ENCODE measurements around the gene ENTREP1.

The ENTREP1 gene

DNA sequence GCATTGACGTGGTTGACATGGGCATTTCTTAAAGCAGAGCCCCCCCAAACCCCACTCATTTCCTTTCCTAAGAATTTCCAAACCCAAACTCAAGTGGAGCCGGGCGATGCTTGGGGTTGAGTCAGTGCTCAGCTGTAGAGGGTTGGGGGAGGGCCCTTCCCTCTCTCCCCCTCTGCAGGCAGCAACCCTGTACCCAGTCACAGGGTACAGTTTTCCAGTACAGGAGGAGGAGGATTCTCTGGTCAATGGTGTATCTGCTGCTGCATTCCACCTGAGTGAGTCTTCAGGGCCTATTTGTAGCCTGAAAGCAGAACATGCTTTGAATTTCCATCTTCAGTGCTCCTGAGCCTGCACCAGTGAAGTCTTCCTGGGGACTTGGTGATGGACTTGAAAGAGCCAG is 55.8 kb downstream of the ENTREP1 start:
- Histone ChIP-seq H4K91ac (ENCODE audit: low read depth, low read length, poor library complexity) (no peak overlapping the region), H2BK15ac (ENCODE audit: low read length) (no peak overlapping the region), H2BK12ac (ENCODE audit: low read length) (no peak overlapping the region), H2AFZ (ENCODE audit: low read length) (no peak overlapping the region), H3K27me3 (ENCODE audit: control insufficient read depth in 3 of 3, insufficient read depth in 3 of 3, low read depth in 1 of 3, low read length in 3 of 3) (peaks cover 0 to 15% (median 0%) of the 10 kb centered on the region in 3 experiments), H3K4ac (ENCODE audit: low read length) (no peak overlapping the region), H3K9ac (ENCODE audit: low read depth, low read length, poor library complexity) (no peak overlapping the region), H2BK5ac (ENCODE audit: low read length) (no peak overlapping the region), H3K23ac (ENCODE audit: low read depth, low read length, poor library complexity) (no peak overlapping the region), H4K8ac (ENCODE audit: low read depth, low read length) (no peak overlapping the region), H3K79me1 (ENCODE audit: low read depth, low read length) (no peaks in the 10 kb centered on the region), H3K14ac (ENCODE audit: low read length) (no peak overlapping the region), H3K27ac (replicated peaks; ENCODE audit: low read length) (no peak overlapping the region), H3K18ac (ENCODE audit: low read length) (no peak overlapping the region), H2BK120ac (ENCODE audit: low read depth, low read length) (no peak overlapping the region), H2AK5ac (ENCODE audit: low read depth, low read length) (no peak overlapping the region), H3K36me3 (replicated peaks in 1 of 2; ENCODE audit: control insufficient read depth in 2 of 2, insufficient read depth in 2 of 2, low read length in 2 of 2) (no peaks in the 10 kb centered on the region), H3K9me3 (replicated peaks in 1 of 2; ENCODE audit: control insufficient read depth in 2 of 2, insufficient read depth in 1 of 2, low read depth in 1 of 2, low read length in 2 of 2) (no peaks in the 10 kb centered on the region), H3K4me3 (ENCODE audit: low read length in 2 of 2) (no peak overlapping the region), H3K4me2 (ENCODE audit: insufficient read depth, low read length, poor library complexity, severe bottlenecking) (no peak overlapping the region), H3K4me1 (ENCODE audit: control insufficient read depth in 2 of 2, insufficient read depth in 1 of 2, low read depth in 1 of 2, low read length in 2 of 2) (peaks cover 0 to 14% of the 10 kb centered on the region in 2 donors)
- WGBS, 2 donors (ENCODE audit: extremely low coverage in 2 of 2, insufficient read length in 2 of 2, insufficient replicate concordance in 1 of 2): no CpG with 5 or more reads among the region's 3 CpGs
- DNase-seq (ENCODE audit: low spot score): no peak

DNA sequence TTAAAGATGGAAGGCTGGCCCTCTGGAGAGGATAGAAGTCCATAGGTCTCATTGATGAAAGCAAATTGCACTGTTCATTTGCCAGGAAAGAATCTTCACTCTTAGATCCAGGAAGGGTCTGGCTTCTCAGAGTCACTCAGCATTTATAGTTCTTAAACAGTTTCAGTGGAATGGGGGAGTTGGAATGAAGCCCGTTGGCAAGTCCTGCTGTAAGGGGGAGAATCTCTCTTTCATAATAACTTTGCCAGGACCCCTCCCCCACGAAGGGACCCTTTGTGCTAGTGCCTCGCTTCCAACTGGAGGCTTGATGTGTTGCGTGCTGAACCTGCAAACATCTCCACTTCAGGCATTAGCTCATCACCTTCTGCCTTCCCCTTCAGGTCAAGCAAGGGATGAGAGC is 57.1 kb downstream of the ENTREP1 start:
- Histone ChIP-seq H3K36me3 (replicated peaks in 1 of 2; ENCODE audit: control insufficient read depth in 2 of 2, insufficient read depth in 2 of 2, low read length in 2 of 2) (no peaks in the 10 kb centered on the region), H2BK120ac (ENCODE audit: low read depth, low read length) (no peak overlapping the region), H4K8ac (ENCODE audit: low read depth, low read length) (no peak overlapping the region), H3K4ac (ENCODE audit: low read length) (no peak overlapping the region), H3K23ac (ENCODE audit: low read depth, low read length, poor library complexity) (no peak overlapping the region), H3K9me3 (replicated peaks in 1 of 2; ENCODE audit: control insufficient read depth in 2 of 2, insufficient read depth in 1 of 2, low read depth in 1 of 2, low read length in 2 of 2) (no peaks in the 10 kb centered on the region), H4K91ac (ENCODE audit: low read depth, low read length, poor library complexity) (no peak overlapping the region), H3K27ac (replicated peaks; ENCODE audit: low read length) (no peak overlapping the region), H2AFZ (ENCODE audit: low read length) (no peak overlapping the region), H3K14ac (ENCODE audit: low read length) (no peak overlapping the region), H3K4me3 (ENCODE audit: low read length in 2 of 2) (no peak overlapping the region), H3K4me2 (ENCODE audit: insufficient read depth, low read length, poor library complexity, severe bottlenecking) (no peak overlapping the region), H3K4me1 (ENCODE audit: control insufficient read depth in 2 of 2, insufficient read depth in 1 of 2, low read depth in 1 of 2, low read length in 2 of 2) (peaks cover 0 to 11% of the 10 kb centered on the region in 2 donors), H2BK12ac (ENCODE audit: low read length) (no peak overlapping the region), H3K27me3 (ENCODE audit: control insufficient read depth in 3 of 3, insufficient read depth in 3 of 3, low read depth in 1 of 3, low read length in 3 of 3) (peaks cover 0 to 20% (median 0%) of the 10 kb centered on the region in 3 experiments), H3K9ac (ENCODE audit: low read depth, low read length, poor library complexity) (no peak overlapping the region), H2AK5ac (ENCODE audit: low read depth, low read length) (no peak overlapping the region), H3K18ac (ENCODE audit: low read length) (no peak overlapping the region), H2BK5ac (ENCODE audit: low read length) (no peak overlapping the region), H3K79me1 (ENCODE audit: low read depth, low read length) (no peaks in the 10 kb centered on the region), H2BK15ac (ENCODE audit: low read length) (no peak overlapping the region)
- DNase-seq (ENCODE audit: low spot score): no peak
- no CpG with 5 or more reads among the region's 4 CpGs for WGBS, 2 donors (ENCODE audit: extremely low coverage in 2 of 2, insufficient read length in 2 of 2, insufficient replicate concordance in 1 of 2)

DNA sequence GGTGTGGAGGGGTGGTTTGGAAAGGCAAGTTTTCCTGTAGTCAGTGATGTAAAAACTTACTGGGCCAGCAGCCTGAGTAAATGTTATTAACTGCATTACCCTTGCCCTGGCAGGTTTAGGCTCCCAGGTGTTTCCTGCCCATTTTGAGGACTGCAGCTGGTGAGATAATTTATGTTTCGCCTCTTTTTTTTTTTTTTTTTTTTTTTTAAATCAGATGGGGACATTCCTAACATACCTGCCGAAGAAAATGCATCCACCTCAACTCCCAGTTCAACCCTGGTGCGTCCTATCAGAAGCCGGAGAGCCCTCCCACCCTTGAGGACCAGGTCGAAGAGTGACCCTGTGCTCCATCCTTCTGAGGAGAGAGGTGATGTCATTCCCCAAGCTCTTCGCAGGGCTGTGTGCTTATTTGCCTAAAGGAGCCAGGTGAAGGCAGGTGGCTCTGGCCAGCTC is 60.6 kb downstream of the ENTREP1 start:
- H4K8ac ChIP-seq (ENCODE audit: low read depth, low read length): no peak overlapping the region
- H3K27me3 ChIP-seq (ENCODE audit: control insufficient read depth in 3 of 3, insufficient read depth in 3 of 3, low read depth in 1 of 3, low read length in 3 of 3): peaks cover 0 to 15% (median 0%) of the 10 kb centered on the region in 3 experiments
- H3K79me1 ChIP-seq (ENCODE audit: low read depth, low read length): no peaks in the 10 kb centered on the region
- no peak overlapping the region for H3K18ac ChIP-seq (ENCODE audit: low read length)
- H3K27ac ChIP-seq (replicated peaks; ENCODE audit: low read length): no peak overlapping the region
- H3K36me3 ChIP-seq (replicated peaks in 1 of 2; ENCODE audit: control insufficient read depth in 2 of 2, insufficient read depth in 2 of 2, low read length in 2 of 2): no peaks in the 10 kb centered on the region
- H3K4me2 ChIP-seq (ENCODE audit: insufficient read depth, low read length, poor library complexity, severe bottlenecking): no peak overlapping the region
- H2BK15ac ChIP-seq (ENCODE audit: low read length): no peak overlapping the region
- no peak overlapping the region for H3K9ac ChIP-seq (ENCODE audit: low read depth, low read length, poor library complexity)
- no peak overlapping the region for H2AK5ac ChIP-seq (ENCODE audit: low read depth, low read length)
- no peak overlapping the region for H3K23ac ChIP-seq (ENCODE audit: low read depth, low read length, poor library complexity)
- no peak overlapping the region for H2BK5ac ChIP-seq (ENCODE audit: low read length)
- H2BK12ac ChIP-seq (ENCODE audit: low read length): no peak overlapping the region
- H3K9me3 ChIP-seq (replicated peaks in 1 of 2; ENCODE audit: control insufficient read depth in 2 of 2, insufficient read depth in 1 of 2, low read depth in 1 of 2, low read length in 2 of 2): no peaks in the 10 kb centered on the region
- no peak overlapping the region for H3K14ac ChIP-seq (ENCODE audit: low read length)
- no peak for DNase-seq (ENCODE audit: low spot score)
- H3K4me1 ChIP-seq (ENCODE audit: control insufficient read depth in 2 of 2, insufficient read depth in 1 of 2, low read depth in 1 of 2, low read length in 2 of 2): peaks cover 0 to 11% of the 10 kb centered on the region in 2 donors
- WGBS, 2 donors (ENCODE audit: extremely low coverage in 2 of 2, insufficient read length in 2 of 2, insufficient replicate concordance in 1 of 2): no CpG with 5 or more reads among the region's 6 CpGs
- H2BK120ac ChIP-seq (ENCODE audit: low read depth, low read length): no peak overlapping the region
- H3K4me3 ChIP-seq (ENCODE audit: low read length in 2 of 2): no peak overlapping the region
- no peak overlapping the region for H4K91ac ChIP-seq (ENCODE audit: low read depth, low read length, poor library complexity)
- H2AFZ ChIP-seq (ENCODE audit: low read length): no peak overlapping the region
- H3K4ac ChIP-seq (ENCODE audit: low read length): no peak overlapping the region

DNA sequence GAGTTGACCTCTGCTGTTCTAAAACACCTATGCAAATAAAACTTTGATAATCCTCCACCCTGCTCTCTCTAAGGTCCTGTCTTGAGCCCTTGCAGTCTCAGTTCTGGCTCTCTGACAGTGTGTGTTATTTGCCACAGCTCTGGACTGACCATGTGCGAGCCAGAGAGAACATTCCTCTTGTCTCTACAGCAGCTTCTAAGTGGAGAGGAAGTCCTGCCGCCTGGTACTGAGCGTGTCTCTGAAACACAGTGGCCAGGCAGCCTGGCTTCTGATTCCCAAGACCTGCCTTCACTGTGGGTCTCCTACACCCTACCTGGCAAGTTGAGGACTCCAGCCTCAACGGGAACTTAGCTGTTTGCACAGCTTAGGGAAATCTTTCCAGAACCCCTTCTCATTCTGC is 61.6 kb downstream of the ENTREP1 start:
- H2BK15ac ChIP-seq (ENCODE audit: low read length): no peak overlapping the region
- no peak overlapping the region for H4K91ac ChIP-seq (ENCODE audit: low read depth, low read length, poor library complexity)
- no peak overlapping the region for H3K27ac ChIP-seq (replicated peaks; ENCODE audit: low read length)
- no peak overlapping the region for H3K4me2 ChIP-seq (ENCODE audit: insufficient read depth, low read length, poor library complexity, severe bottlenecking)
- H2BK120ac ChIP-seq (ENCODE audit: low read depth, low read length): no peak overlapping the region
- H3K23ac ChIP-seq (ENCODE audit: low read depth, low read length, poor library complexity): no peak overlapping the region
- no peak overlapping the region for H3K18ac ChIP-seq (ENCODE audit: low read length)
- no peak overlapping the region for H4K8ac ChIP-seq (ENCODE audit: low read depth, low read length)
- no peaks in the 10 kb centered on the region for H3K9me3 ChIP-seq (replicated peaks in 1 of 2; ENCODE audit: control insufficient read depth in 2 of 2, insufficient read depth in 1 of 2, low read depth in 1 of 2, low read length in 2 of 2)
- H3K4me3 ChIP-seq (ENCODE audit: low read length in 2 of 2): no peak overlapping the region
- H3K79me1 ChIP-seq (ENCODE audit: low read depth, low read length): no peaks in the 10 kb centered on the region
- no peak overlapping the region for H2AFZ ChIP-seq (ENCODE audit: low read length)
- no peak overlapping the region for H2BK5ac ChIP-seq (ENCODE audit: low read length)
- H3K4ac ChIP-seq (ENCODE audit: low read length): no peak overlapping the region
- H3K36me3 ChIP-seq (replicated peaks in 1 of 2; ENCODE audit: control insufficient read depth in 2 of 2, insufficient read depth in 2 of 2, low read length in 2 of 2): no peaks in the 10 kb centered on the region
- H2AK5ac ChIP-seq (ENCODE audit: low read depth, low read length): no peak overlapping the region
- H3K27me3 ChIP-seq (ENCODE audit: control insufficient read depth in 3 of 3, insufficient read depth in 3 of 3, low read depth in 1 of 3, low read length in 3 of 3): peaks cover 0 to 12% (median 0%) of the 10 kb centered on the region in 3 experiments
- WGBS, 2 donors (ENCODE audit: extremely low coverage in 2 of 2, insufficient read length in 2 of 2, insufficient replicate concordance in 1 of 2): no CpG with 5 or more reads among the region's 4 CpGs
- H3K4me1 ChIP-seq (ENCODE audit: control insufficient read depth in 2 of 2, insufficient read depth in 1 of 2, low read depth in 1 of 2, low read length in 2 of 2): peaks cover 0 to 11% of the 10 kb centered on the region in 2 donors
- no peak overlapping the region for H3K14ac ChIP-seq (ENCODE audit: low read length)
- no peak overlapping the region for H2BK12ac ChIP-seq (ENCODE audit: low read length)
- no peak for DNase-seq (ENCODE audit: low spot score)
- H3K9ac ChIP-seq (ENCODE audit: low read depth, low read length, poor library complexity): no peak overlapping the region
